SK-N-MC (cell line): Measurements from ENCODE around the gene LHFPL6.

Experiments used
- DNase-seq: peaks from one replicate; pipeline ENCODE4 v3.0.0-alpha.2; 2011; ENCODE audit warnings: low read depth, low spot score
- H3K27ac ChIP-seq: fragments of 200-600 bp; sonication (generic); 2 replicates; pipeline ENCODE4 v1.5.1; 2016; ENCODE audit warnings: mixed run types
- H3K36me3 ChIP-seq: fragments of 200-600 bp; sonication (generic); 2 replicates; pipeline ENCODE4 v1.6.1; 2017; ENCODE audit warnings: antibody characterized with exemption, low read length, mixed read lengths; ENCODE audit not compliant: insufficient read depth
- H3K4me3 ChIP-seq: fragments of 200-600 bp; sonication (generic); 2 replicates; pipeline ENCODE4 v1.5.1; 2016
- H3K9ac ChIP-seq: fragments of 200-600 bp; sonication (generic); 2 replicates; pipeline ENCODE4 v1.8.0; 2017; ENCODE audit warnings: mixed run types, mixed read lengths; ENCODE audit not compliant: insufficient read length
- H3K9me3 ChIP-seq: fragments of 200-600 bp; sonication (generic); 2 replicates; pipeline ENCODE4 v1.6.1; 2017; ENCODE audit warnings: low read depth, mild to moderate bottlenecking, antibody characterized with exemption, low read length, moderate library complexity, mixed read lengths
- EZH2 ChIP-seq: fragments of 200-600 bp; sonication (generic); IDR thresholded peaks from one replicate; pipeline ENCODE4 v1.6.1; 2017; ENCODE audit warnings: antibody characterized with exemption
- FOXP2 ChIP-seq: optimal IDR thresholded peaks from 2 replicates; pipeline ENCODE3; 2011; ENCODE audit warnings: mild to moderate bottlenecking, moderate library complexity; ENCODE audit not compliant: insufficient read depth; ENCODE audit errors: extremely low read length, control extremely low read depth
- POLR2AphosphoS5 ChIP-seq: IDR thresholded peaks from 2 replicates; pipeline ENCODE4 v1.6.1; 2012; ENCODE audit warnings: mild to moderate bottlenecking, low read depth, low read length, borderline replicate concordance

LHFPL6 gene

DNA sequence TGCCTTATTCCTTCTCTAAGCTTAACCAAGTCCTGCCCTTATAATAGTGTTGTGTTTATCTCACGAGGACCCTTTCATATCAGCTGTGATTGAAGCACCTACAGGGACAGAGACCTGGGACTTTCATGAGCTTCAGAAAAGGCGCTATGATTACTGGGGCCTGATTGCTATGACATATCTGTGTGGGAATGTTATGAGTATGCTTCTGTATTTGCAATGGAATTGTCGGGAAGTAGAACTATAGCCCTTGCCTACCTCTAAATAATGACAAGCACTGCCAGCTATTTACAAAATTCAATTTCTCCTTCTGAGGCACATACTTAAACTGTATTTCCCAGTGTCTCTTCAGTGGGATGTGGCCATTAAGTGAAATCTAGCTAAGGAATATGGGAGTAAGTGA is 191.5 kb downstream of the LHFPL6 start:
- Histone ChIP-seq H3K4me3 (no peak overlapping the region), H3K9ac (no peak overlapping the region), H3K36me3 (no peaks in the 10 kb centered on the region), H3K9me3 (no peaks in the 10 kb centered on the region), H3K27ac (no peak overlapping the region)
- DNase-seq: no peak
- TF ChIP-seq FOXP2 (no peak), POLR2AphosphoS5 (no peak), EZH2 (no peak)

DNA sequence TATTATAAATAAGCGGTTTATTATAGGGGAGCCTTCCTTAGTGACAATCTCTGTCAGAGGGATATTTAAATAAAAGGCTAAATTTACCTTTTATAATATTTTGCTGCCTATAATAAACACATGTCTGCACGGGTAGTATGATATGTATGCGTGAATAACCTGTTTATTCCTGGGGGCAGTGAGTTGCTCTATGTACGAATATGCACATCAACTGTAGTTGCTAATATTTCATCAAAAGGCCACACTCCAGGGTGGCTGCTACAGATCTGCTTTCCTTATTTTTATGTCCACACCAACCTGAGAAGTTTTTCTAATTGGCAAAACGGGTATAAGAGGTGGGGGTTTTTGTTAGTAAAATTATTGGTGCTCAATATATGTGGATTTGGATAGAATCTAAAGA is 192.0 kb downstream of the LHFPL6 start:
- H3K4me3 ChIP-seq: peak overlapping the region; percentile 68
- peak overlapping the region; percentile 94 for H3K27ac ChIP-seq
- DNase-seq: no peak
- H3K36me3 ChIP-seq: no peaks in the 10 kb centered on the region
- H3K9ac ChIP-seq: no peak overlapping the region
- H3K9me3 ChIP-seq: no peaks in the 10 kb centered on the region
- TF ChIP-seq POLR2AphosphoS5 (no peak; the same call in 1 of the 2 replicates), EZH2 (no peak), FOXP2 (no peak)

DNA sequence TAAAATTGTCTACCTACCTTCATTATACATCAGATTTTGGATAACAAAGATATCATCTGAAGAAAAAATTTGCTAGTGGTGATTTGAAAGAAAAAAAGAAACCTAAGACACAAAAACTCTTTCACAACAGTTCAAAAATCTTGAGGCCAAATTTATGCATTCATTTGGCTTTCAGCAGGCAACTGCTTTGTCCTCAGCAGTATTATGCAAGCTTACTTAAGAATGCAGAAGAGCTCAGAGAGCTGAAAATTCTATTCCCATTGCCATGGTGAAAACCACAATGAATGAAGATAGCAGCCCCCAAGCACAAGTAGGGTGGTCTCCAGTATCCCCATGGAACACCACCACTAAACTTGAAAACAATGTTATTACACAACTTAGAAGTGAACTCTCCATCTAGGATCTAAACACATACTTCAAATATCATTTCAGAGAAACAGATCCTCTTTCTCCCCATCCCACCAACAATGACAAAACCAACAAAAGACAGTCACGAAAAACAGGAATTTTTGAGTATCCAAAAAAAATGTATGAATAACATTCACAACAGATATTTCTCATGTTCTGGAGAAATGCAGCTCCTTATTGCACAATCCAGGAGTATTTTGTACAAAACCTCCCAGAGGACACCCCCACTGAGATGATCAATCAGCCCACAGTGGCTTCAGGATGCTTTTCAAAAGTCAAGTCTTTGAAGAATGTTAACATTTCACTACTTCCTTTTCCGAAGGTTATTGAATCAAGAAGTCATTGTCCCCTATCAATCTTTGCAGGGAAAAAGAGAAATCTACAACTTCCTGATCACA is 192.7 kb downstream of the LHFPL6 start:
- peak; percentile 76 for DNase-seq
- H3K9ac ChIP-seq: peak overlapping the region; percentile 35
- H3K27ac ChIP-seq: peak overlapping the region; percentile 94
- peak overlapping the region; percentile 68 for H3K4me3 ChIP-seq
- no peak for TF ChIP-seq FOXP2
- TF ChIP-seq POLR2AphosphoS5: no peak; the same call in 1 of the 2 replicates
- no peak for TF ChIP-seq EZH2
- no peaks in the 10 kb centered on the region for H3K36me3 ChIP-seq
- H3K9me3 ChIP-seq: no peaks in the 10 kb centered on the region

DNA sequence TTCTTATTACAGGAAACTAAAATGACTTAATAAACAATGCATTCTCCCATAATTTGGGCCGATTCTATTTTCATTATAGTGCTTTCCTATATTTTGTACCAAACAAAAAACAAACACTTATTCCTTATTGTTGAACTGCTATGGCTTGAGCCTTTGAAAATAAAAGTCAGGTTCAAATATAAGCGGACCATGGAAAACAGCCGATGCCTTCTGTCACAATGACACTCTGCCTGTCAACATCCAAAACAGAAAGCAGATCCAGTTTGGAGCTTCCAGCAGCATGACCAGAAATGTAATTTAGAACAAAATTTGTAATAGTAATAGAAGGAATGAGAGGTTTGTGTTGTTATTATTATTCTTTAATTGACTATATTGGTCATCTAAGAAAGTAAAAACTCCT is 194.5 kb downstream of the LHFPL6 start:
- DNase-seq: no peak

DNA sequence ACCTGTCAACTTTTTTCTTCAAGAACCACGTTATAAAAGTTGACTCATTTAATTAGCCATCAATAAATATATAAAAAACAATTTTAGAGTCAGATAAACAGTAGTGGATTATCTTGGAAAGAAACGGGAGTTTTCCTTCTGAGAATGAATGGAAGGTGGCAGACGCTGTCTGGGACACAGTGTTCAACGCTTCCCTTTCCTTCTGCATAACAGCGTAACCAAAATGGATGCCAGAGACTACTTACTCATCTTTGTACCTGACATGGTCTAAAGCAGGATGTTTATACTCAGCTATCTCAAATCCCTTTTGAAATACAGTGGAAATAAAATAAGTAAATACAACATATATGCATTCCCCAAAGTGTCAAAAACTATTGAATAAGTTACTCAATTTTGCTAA is 195.2 kb downstream of the LHFPL6 start:
- H3K9me3 ChIP-seq: no peaks in the 10 kb centered on the region

More for the DNA sequence above, 194.5 kb downstream of the LHFPL6 start:
- Histone ChIP-seq H3K36me3 (no peaks in the 10 kb centered on the region), H3K9ac (no peak overlapping the region), H3K27ac (no peak overlapping the region), H3K9me3 (no peaks in the 10 kb centered on the region), H3K4me3 (no peak overlapping the region)
- TF ChIP-seq POLR2AphosphoS5 (no peak), EZH2 (no peak), FOXP2 (no peak)

DNA sequence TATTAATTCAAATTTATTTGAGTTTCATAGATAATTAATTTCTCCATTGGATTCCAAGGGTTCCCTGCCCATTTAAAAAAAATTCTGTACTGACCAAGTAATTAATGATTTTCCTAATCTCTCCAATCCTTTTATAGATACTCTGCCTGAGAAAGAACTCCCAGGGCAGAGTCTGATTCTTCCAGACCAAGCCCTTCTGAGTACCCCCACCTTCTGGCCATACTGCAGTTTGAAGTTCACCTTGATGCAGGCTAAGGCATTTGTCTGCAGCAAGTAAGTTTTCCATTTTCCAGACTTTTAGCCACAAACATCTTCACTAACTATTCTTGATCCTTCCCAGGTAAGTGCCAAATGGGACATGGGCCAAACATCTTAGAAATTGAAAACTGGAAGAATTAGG is 195.9 kb downstream of the LHFPL6 start:
- H3K9ac ChIP-seq: no peak overlapping the region
- no peak overlapping the region for H3K27ac ChIP-seq

More for the DNA sequence above, 195.2 kb downstream of the LHFPL6 start:
- Histone ChIP-seq H3K27ac (no peak overlapping the region), H3K4me3 (no peak overlapping the region), H3K9ac (no peak overlapping the region), H3K36me3 (no peaks in the 10 kb centered on the region)
- no peak for TF ChIP-seq POLR2AphosphoS5
- DNase-seq: no peak

DNA sequence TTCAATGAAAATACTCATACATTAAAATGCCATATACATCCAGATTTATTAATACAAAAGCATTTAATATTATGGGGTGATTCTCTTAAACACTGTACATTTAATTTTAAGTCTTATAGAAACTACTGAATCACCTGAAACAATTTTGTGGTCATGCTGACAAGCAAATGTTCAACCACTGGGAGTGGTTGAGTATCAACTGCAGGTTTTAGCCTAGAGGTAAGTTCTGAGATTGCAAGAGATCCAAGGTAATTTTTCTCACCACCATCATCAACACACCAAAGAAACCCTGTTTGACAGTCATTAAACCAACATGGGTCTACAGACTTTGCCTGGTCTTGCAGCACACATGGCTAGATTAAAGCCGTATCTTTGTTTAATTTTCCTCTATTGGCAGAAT is 196.3 kb downstream of the LHFPL6 start:
- H3K9me3 ChIP-seq: no peaks in the 10 kb centered on the region
- TF ChIP-seq FOXP2 (no peak), POLR2AphosphoS5 (no peak), EZH2 (no peak)
- H3K4me3 ChIP-seq: no peak overlapping the region
- no peak overlapping the region for H3K27ac ChIP-seq
- no peak overlapping the region for H3K9ac ChIP-seq
- no peak for DNase-seq
- no peaks in the 10 kb centered on the region for H3K36me3 ChIP-seq

More for the DNA sequence above, 195.9 kb downstream of the LHFPL6 start:
- TF ChIP-seq POLR2AphosphoS5 (no peak), EZH2 (no peak), FOXP2 (no peak)
- DNase-seq: no peak
- Histone ChIP-seq H3K4me3 (no peak overlapping the region), H3K36me3 (no peaks in the 10 kb centered on the region), H3K9me3 (no peaks in the 10 kb centered on the region)

DNA sequence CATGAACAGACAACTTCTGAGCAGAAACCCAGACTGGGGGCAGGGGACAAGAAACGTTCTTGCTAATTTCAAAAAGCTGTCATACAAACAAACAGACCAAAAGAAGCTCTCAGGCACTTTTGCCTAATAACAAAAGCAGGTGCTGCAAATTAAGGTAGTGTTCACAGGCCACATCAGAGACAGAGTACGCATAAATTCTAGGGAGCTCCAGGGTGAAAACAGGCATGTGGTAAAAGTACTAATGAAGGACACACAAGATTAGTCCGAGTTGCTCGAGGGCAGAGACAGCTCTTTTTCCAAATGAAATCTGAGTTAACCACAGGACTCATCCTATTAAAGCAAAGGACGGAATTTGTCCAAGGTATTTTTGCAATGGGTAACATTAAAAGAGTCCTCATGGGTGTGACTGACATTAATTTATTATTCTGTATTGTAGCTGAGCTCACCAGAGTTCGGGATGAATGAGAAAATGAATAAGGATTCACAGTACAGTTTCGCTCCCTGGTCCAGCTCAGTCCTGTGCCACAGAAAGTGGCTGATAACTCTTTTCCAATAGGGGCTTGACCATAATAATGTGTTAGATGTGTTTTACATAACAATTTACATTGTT is 197.3 kb downstream of the LHFPL6 start:
- Histone ChIP-seq H3K36me3 (0 out of 2 replicates have a peak, but pooled peaks cover 4% of the 10 kb centered on the region), H3K27ac (peak overlapping the region; percentile 82), H3K9ac (peak overlapping the region; percentile 17), H3K4me3 (peak overlapping the region; percentile 52), H3K9me3 (no peaks in the 10 kb centered on the region)
- no peak for DNase-seq
- no peak for TF ChIP-seq EZH2
- no peak for TF ChIP-seq POLR2AphosphoS5
- no peak for TF ChIP-seq FOXP2

DNA sequence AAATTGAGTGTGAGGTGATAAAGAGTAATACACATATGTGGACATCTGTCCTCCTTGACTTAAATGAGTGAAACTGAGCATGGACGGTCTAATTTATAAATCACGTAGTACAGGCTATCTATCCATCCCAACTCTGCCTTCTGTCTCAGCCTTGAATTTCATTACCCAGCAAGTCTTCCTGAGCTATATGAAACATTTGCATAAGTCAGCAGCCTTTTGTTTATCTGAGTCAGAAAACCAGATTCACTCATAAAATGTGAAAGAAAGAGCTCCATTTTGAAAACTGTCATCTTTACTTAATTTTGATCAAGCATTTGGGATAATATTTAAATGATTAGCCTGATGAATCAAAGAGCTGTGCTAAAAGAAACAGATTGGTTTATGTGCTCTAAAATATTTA is 197.9 kb downstream of the LHFPL6 start:
- peak overlapping the region; percentile 17 for H3K9ac ChIP-seq
- TF ChIP-seq POLR2AphosphoS5 (no peak), FOXP2 (no peak), EZH2 (no peak)
- H3K4me3 ChIP-seq: peak overlapping the region; percentile 52
- H3K9me3 ChIP-seq: no peaks in the 10 kb centered on the region
- H3K36me3 ChIP-seq: 0 out of 2 replicates have a peak, but pooled peaks cover 4% of the 10 kb centered on the region
- no peak for DNase-seq
- H3K27ac ChIP-seq: peak overlapping the region; percentile 82
